Kidney (tissue), 14 donors: ENCODE data around the gene HK1. TPM values are rescaled to one million over a fixed set of nuclear protein-coding genes. Genes with fewer than 3 reads are reported as not detected.

Source experiments
- DNase-seq, 5 donors: peaks; one replicate each; pipeline ENCODE4 v3.0.0-alpha.2; 2013 to 2020
- FAIRE-seq: peaks from 2 replicates; lab custom pipeline; 2012; peaks lifted over from hg19 to GRCh38; lab: Jason Lieb, UNC
- H3K27ac ChIP-seq, 2 donors: one replicate each; pipeline ENCODE4 v1.7.0; 2013; ENCODE audit warnings: low read depth in 2 of 2, low read length in 2 of 2, inconsistent platforms in 1 of 2
- H3K27me3 ChIP-seq: one replicate; pipeline ENCODE4 v1.7.1; 2013; ENCODE audit warnings: low read length, inconsistent platforms; ENCODE audit not compliant: control insufficient read depth, insufficient read depth
- H3K36me3 ChIP-seq, 3 donors: one replicate each; pipeline versions ENCODE4 v1.7.0 to v1.7.1; 2013; ENCODE audit warnings: low read length in 3 of 3, control low read depth in 1 of 3, inconsistent platforms in 1 of 3; ENCODE audit not compliant: insufficient read depth in 3 of 3, control insufficient read depth in 2 of 3
- H3K4me1 ChIP-seq, 3 donors: one replicate each; pipeline versions ENCODE4 v1.7.0 to v1.7.1; 2013; ENCODE audit warnings: low read length in 3 of 3, inconsistent platforms in 1 of 3, low read depth in 1 of 3; ENCODE audit not compliant: control insufficient read depth in 2 of 3, insufficient read depth in 2 of 3
- H3K4me3 ChIP-seq, 3 donors: one replicate each; pipeline versions ENCODE4 v1.7.0 to v1.8.1; 2013; ENCODE audit warnings: low read length in 3 of 3, control low read depth in 1 of 3, inconsistent platforms in 1 of 3
- H3K9ac ChIP-seq, 3 donors: one replicate each; pipeline versions ENCODE4 v1.7.0 to v1.7.1; 2013; ENCODE audit warnings: low read length in 3 of 3, control low read depth in 1 of 3, inconsistent platforms in 1 of 3
- H3K9me3 ChIP-seq, 3 donors: one replicate each; pipeline versions ENCODE4 v1.7.0 to v1.7.1; 2013; ENCODE audit warnings: low read length in 3 of 3, control low read depth in 1 of 3, inconsistent platforms in 1 of 3; ENCODE audit not compliant: control insufficient read depth in 2 of 3, insufficient read depth in 1 of 3
- CTCF ChIP-seq: IDR thresholded peaks from 3 replicates; pipeline ENCODE4 v1.5.1; 2012; ENCODE audit warnings: mild to moderate bottlenecking, moderate library complexity, borderline replicate concordance; ENCODE audit not compliant: insufficient read depth; ENCODE audit errors: extremely low read depth
- intact Hi-C: fragments of 100-400 bp; cut with DNase I; formaldehyde crosslinking; loops from one replicate; pipeline ENCODE4 v1.11.1; 2022
- polyA plus RNA-seq: library from polyadenylated mRNA; stranded (reverse); fragments of 350-450 nt; fragmentation: Illumina TruSeq; extraction: RNeasy Lipid Tissue Mini Kit (QIAGEN cat#74804); gene quantifications from one replicate; pipeline ENCODE4 v1.2.3, GENCODE V29; 2014; ENCODE audit warnings: low read depth, low replicate concordance; ENCODE audit not compliant: insufficient read depth
- total RNA-seq: library from RNA; stranded (reverse); fragmentation: NEBNext Ultra II Directional; extraction: Animal tissue kit (Norgen Biotek cat#: 25700); gene quantifications from one replicate; pipeline ENCODE4 v1.2.1, GENCODE V29; 2021
- donor health status: control.
- donor health status: control.
- donor health status: control.
- donor health status: control.
- donor health status: control.
- donor health status: DM: yes; HTN: yes; CAD: no.
- donor health status: Normal renal cell carcinoma (clear cell type).

Gene HK1
- total and polyA plus RNA-seq, 2 donors from 2014 or later: 35.9 to 84.9 TPM

GRCh38 chr10:69359594-69359993 lies 81.3 kb downstream of the HK1 start:
- intact Hi-C loops: no loop called here
- Histone ChIP-seq H3K36me3 (no peaks in the 10 kb centered on the region), H3K27me3 (no peaks in the 10 kb centered on the region), H3K4me1 (peaks cover 0 to 2% (median 0%) of the 10 kb centered on the region in 3 donors), H3K9me3 (no peaks in the 10 kb centered on the region), H3K9ac (no peak overlapping the region), H3K4me3 (no peak overlapping the region), H3K27ac (no peak overlapping the region)
- no peak for TF ChIP-seq CTCF
- no peak for FAIRE-seq
- DNase-seq: no peak

- peaks cover 0 to 2% (median 0%) of the 10 kb centered on the region in 3 donors for H3K36me3 ChIP-seq
- no peak overlapping the region for H3K27ac ChIP-seq
- peaks cover 0 to 2% (median 0%) of the 10 kb centered on the region in 3 donors for H3K4me1 ChIP-seq
- no peak overlapping the region for H3K4me3 ChIP-seq
- intact Hi-C loops: no loop called here
- no peak for TF ChIP-seq CTCF
- H3K9me3 ChIP-seq: no peaks in the 10 kb centered on the region
- no peak for FAIRE-seq
- H3K27me3 ChIP-seq: no peaks in the 10 kb centered on the region
- no peak overlapping the region for H3K9ac ChIP-seq
- peak in 1 of 5 donors; percentile 30 for DNase-seq
Measured at GRCh38 chr10:69360485-69361302, 82.4 kb downstream of the HK1 start.

DNA sequence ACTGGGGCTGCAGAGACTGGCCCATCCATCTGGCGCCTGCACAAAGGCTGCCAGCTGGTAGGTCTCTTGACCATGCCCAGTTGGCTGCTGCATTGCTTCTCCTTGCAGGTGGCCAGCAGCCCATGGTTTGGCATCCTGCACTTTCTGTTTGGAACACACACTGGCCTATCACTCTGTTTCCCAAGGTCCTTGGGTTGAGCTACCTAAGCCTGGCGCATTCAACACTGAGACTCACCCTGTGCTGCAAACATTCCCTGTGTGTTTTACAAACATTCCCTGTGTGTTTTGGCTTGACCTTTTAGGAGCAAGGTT lies 83.0 kb downstream of the HK1 start:
- peaks cover 0 to 2% (median 0%) of the 10 kb centered on the region in 3 donors for H3K36me3 ChIP-seq
- no peaks in the 10 kb centered on the region for H3K27me3 ChIP-seq
- DNase-seq (no peak), FAIRE-seq (no peak)
- H3K4me1 ChIP-seq: peaks cover 0 to 2% (median 0%) of the 10 kb centered on the region in 3 donors
- no peak for TF ChIP-seq CTCF
- no peak overlapping the region for H3K9ac ChIP-seq
- no peak overlapping the region for H3K27ac ChIP-seq
- intact Hi-C loops: no loop called here
- H3K9me3 ChIP-seq: no peaks in the 10 kb centered on the region
- H3K4me3 ChIP-seq: no peak overlapping the region
